ENCODE data around the gene VPS13D.

Gene VPS13D

DNA sequence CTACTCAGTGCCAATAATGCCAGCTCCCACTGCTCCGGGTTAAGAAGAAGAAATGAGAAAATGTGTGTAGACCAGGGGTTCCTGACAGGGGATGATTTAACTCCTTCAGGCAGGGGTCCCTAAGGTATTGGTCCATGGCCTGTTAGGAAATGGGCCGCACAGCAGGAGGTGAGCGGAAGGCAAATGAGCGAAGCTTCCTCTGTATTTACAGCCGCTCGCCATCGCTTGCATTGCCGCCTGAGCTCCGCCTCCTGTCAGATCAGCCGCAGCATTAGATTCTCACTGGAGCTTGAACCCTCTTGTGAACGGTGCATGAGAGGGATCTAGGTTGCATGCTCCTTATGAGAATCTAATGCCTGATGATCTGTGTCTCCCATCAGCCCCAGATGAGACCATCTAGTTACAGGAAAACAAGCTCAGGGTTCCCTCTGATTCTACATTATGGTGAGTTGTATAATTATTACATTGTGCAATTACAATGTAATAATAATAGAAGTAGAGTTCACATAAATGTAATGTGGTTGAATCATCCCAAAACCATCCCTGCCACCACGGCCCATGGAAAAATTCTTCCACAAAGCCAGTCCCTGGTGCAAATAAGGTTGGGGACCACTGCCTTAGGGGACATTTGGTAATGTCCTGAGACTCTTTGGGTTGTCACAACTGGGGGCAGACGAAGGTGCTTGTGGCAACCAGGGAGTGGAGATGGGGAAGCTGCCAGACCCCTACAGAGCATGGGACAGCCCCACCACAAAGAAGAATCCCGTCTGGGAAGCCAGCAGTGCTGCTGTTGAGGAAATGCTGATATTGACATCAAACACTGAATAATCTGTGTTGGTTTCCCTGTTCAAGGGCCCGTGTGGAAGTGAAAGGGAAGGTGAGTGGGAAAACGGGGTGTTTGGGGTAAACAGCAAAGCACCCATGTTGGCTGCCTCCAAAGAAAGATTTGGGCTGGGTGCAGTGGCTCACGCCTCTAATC lies 327.4 kb downstream of the VPS13D start:
- DNase-seq: no peak

- no peak for DNase-seq
These were observed 331.3 kb downstream of the VPS13D start for GRCh38 chr1:12561121-12561520.

Data from stimulated activated naive CD4-positive, alpha-beta T cell (primary cell).